Muscle layer of colon (tissue), 2 donors: ENCODE results near the gene GLYR1.

Experiments used
- H3K27ac ChIP-seq: one replicate; pipeline ENCODE4 v1.7.0; 2013; ENCODE audit warnings: low read depth, mild to moderate bottlenecking, low read length, moderate library complexity
- H3K27me3 ChIP-seq, 2 donors: one replicate each; pipeline ENCODE4 v1.7.0; 2013; ENCODE audit warnings: low read length in 2 of 2, mild to moderate bottlenecking in 2 of 2; ENCODE audit not compliant: insufficient read depth in 2 of 2, control insufficient read depth in 1 of 2
- H3K36me3 ChIP-seq: one replicate; pipeline ENCODE4 v1.7.0; 2013; ENCODE audit warnings: mild to moderate bottlenecking, low read length; ENCODE audit not compliant: insufficient read depth
- H3K4me1 ChIP-seq: one replicate; pipeline ENCODE4 v1.7.0; 2013; ENCODE audit warnings: mild to moderate bottlenecking, low read length; ENCODE audit not compliant: insufficient read depth
- H3K4me3 ChIP-seq, 2 donors: one replicate each; pipeline ENCODE4 v1.7.0; 2013; ENCODE audit warnings: low read length in 2 of 2, low read depth in 1 of 2, mild to moderate bottlenecking in 1 of 2, moderate library complexity in 1 of 2
- H3K9ac ChIP-seq: one replicate; pipeline ENCODE4 v1.7.0; 2013; ENCODE audit warnings: low read length
- H3K9me3 ChIP-seq: one replicate; pipeline ENCODE4 v1.7.0; 2013; ENCODE audit warnings: mild to moderate bottlenecking, low read length
- donor health status: abdominal sarcoma.
- donor health status: Adenocarcinoma of cecum.

The GLYR1 gene

DNA sequence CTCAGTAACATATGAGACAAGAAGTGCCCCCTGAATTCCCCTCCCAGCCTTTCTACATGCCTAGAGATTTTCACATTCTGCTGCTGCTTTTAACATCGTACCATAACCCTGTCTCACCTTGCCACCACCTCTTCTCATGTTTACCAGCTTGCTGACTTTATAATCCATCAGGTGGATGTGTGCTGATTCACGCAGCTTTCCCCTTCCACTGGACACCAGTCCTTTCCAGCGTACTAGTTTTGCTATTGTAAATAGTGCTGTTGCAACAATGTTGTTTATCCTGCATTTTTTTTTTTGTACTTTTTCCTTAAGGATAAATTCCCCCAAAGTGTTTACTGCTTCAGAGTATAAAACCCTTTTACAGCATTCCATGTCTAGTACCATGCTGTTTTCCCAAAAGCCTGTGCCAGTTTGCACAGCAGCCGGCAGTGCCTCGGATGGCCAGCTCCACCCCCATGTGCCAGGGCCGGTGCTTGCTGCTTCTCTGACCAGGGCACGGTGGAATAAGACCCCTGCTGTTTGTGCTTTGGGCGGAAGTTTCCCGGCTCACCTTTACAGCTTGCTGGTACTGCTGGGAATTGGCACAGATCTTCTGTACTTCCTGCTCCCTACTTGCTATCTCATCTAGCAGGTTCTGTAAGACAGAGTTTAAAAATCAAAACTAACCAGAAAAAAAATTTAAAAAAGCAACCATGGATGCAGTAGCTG lies 41.5 kb upstream of the GLYR1 start:
- no peaks in the 10 kb centered on the region for H3K4me1 ChIP-seq
- no peak overlapping the region for H3K27ac ChIP-seq
- no peak overlapping the region for H3K4me3 ChIP-seq
- H3K9ac ChIP-seq = no peak overlapping the region
- peaks cover 77% of the 10 kb centered on the region for H3K36me3 ChIP-seq
- H3K9me3 ChIP-seq = no peaks in the 10 kb centered on the region
- H3K27me3 ChIP-seq = no peaks in the 10 kb centered on the region

DNA sequence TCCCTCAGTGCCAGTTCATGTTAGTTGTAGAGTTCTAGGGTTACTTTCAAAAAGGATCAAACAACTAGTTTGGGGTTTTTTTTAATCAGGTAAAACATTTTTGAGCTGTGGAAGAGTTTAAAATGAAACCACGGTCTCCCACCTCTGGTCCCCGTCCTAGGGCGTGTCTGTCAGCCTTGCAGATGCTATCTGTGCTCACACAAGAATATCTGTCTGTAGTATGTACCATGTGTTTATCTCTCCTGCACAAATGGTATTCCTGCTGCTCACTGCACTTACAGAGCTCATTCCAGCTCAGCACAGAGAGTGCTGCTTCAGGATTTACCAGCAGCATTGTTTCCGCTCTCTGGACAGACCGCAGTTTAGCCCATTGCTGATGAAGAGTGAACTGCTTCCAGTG lies 39.1 kb upstream of the GLYR1 start:
- Histone ChIP-seq H3K4me3 (no peak overlapping the region), H3K9ac (no peak overlapping the region), H3K36me3 (peaks cover 87% of the 10 kb centered on the region), H3K9me3 (no peaks in the 10 kb centered on the region), H3K27me3 (no peaks in the 10 kb centered on the region), H3K27ac (no peak overlapping the region), H3K4me1 (peaks cover 9% of the 10 kb centered on the region)

DNA sequence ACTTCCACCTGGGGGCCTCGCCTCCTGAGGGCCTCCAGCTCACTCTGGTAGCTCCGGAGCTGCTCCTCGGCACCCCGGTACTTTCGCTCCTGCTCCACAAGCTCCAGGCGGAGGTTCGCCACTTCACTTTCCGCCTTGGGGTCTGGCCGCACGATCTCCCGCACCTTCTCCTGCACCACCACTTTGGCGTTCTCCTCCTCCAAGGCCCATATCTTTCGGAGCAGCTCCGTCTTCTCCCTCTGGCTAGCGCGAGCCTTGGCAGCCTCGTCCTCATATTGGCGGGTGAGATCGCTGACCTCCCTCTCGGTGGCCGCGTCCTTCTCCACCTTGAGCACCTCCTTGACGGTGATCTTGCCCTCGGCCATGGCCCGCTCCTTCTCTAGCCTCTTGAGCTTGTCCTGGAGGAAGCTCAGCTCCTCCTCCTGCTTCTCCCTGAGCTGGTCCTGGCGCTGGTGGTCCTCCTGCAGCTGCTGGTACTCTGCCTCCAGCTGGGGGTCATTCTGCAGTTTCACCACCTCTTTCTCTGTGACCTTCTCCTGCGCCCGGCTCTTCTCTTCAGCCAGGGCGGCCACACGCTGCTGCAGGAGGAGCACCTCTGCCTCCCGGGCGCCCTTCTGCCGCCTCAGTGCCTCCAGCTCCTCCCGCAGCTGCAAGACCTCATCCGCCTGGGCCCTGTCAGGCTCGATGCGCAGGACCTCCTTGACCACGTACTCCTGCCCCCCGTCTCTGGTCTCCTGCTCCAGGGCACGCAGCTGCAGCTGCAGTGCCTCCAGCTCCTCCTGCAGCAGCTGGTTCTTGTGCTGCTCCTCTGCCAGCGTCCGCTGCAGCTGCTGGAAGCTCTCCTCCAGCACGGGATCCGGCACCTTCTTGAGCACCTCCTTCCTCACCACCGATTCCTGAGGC lies 38.1 kb upstream of the GLYR1 start:
- H3K36me3 ChIP-seq = peaks cover 87% of the 10 kb centered on the region

DNA sequence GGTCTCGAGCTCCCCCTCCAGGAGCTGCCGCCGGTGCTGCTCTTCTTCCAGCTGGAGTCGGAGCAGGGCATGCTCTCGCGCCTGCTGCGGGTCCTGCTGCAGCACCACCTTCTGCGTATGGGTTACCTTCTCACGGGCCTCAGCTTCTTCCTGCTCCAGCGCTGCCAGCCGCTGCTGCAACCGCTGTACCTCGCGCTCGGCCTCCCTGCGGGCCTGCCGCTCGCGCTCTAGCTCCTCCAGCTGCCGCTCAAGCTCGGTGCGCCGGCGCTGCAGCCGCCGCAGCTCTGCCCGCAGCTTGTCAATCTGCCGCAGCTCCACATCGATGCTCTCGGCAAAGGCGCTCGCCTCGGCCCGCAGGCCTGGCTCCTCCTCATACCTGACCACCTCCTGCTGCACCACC lies 37.1 kb upstream of the GLYR1 start:
- Histone ChIP-seq H3K9ac (no peak overlapping the region), H3K27me3 (no peaks in the 10 kb centered on the region), H3K4me1 (peaks cover 9% of the 10 kb centered on the region), H3K36me3 (peaks cover 91% of the 10 kb centered on the region), H3K27ac (no peak overlapping the region), H3K9me3 (no peaks in the 10 kb centered on the region), H3K4me3 (no peak overlapping the region)

More for the DNA sequence above, 38.1 kb upstream of the GLYR1 start:
- Histone ChIP-seq H3K27ac (no peak overlapping the region), H3K4me3 (no peak overlapping the region), H3K9ac (no peak overlapping the region), H3K9me3 (no peaks in the 10 kb centered on the region), H3K27me3 (no peaks in the 10 kb centered on the region), H3K4me1 (peaks cover 9% of the 10 kb centered on the region)

DNA sequence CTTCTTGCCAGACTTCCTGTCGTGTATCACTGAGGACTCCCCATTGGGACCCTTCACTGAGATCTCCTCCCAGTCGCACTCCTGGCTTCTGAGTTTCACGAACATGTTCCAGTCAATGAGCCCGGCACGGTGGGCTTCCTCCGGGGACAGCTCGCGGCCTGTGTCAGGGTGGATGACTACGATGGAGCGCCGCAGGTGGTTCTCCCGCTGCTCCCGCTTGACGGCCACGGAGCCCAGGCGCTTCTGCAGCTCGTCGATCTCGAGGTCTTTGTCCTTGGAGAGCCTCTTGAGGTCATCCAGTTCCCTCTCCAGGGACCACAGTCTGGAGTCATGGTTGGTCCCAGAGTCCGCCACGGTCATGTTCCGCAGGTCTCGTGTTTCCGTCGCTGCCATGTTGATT lies 36.4 kb upstream of the GLYR1 start:
- no peak overlapping the region for H3K27ac ChIP-seq
- peaks cover 9% of the 10 kb centered on the region for H3K4me1 ChIP-seq
- peaks cover 94% of the 10 kb centered on the region for H3K36me3 ChIP-seq
- H3K27me3 ChIP-seq = no peaks in the 10 kb centered on the region
- H3K9ac ChIP-seq = no peak overlapping the region
- H3K9me3 ChIP-seq = no peaks in the 10 kb centered on the region
- H3K4me3 ChIP-seq = no peak overlapping the region

DNA sequence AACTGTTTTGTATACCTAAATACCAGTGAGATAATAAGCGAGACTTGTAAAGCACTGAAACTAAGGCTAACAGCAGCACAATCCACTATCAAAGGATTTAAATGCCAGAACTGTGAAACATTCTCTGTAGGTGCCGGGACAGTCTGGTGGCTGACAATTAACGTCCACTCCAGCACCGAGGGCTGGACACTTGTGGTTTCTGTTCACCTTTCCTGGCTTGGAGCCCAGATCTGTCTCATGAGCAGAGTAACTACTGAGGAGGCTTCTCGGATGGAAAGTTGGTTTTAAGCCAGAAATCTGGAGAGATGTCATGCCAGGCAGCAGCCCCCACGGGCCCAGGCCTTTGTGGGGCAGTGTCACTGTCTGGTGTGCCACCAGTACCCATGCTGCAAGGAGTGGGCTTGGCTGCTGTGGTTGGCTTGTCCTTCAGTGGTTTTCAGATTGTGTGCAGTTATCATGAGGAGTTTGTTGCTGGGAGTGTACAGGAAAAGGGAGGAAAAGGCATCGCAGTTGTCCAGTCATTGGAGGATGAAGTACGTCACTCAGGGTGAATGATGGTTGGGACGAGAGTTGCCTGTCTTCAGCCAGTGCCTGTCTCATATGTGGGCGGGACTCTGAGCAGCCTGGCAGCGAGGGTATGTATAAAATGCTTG lies 35.7 kb upstream of the GLYR1 start:
- H3K36me3 ChIP-seq = peaks cover 94% of the 10 kb centered on the region
- H3K4me3 ChIP-seq = no peak overlapping the region
- H3K27ac ChIP-seq = no peak overlapping the region
- no peaks in the 10 kb centered on the region for H3K9me3 ChIP-seq
- peaks cover 9% of the 10 kb centered on the region for H3K4me1 ChIP-seq
- H3K9ac ChIP-seq = no peak overlapping the region
- no peaks in the 10 kb centered on the region for H3K27me3 ChIP-seq

DNA sequence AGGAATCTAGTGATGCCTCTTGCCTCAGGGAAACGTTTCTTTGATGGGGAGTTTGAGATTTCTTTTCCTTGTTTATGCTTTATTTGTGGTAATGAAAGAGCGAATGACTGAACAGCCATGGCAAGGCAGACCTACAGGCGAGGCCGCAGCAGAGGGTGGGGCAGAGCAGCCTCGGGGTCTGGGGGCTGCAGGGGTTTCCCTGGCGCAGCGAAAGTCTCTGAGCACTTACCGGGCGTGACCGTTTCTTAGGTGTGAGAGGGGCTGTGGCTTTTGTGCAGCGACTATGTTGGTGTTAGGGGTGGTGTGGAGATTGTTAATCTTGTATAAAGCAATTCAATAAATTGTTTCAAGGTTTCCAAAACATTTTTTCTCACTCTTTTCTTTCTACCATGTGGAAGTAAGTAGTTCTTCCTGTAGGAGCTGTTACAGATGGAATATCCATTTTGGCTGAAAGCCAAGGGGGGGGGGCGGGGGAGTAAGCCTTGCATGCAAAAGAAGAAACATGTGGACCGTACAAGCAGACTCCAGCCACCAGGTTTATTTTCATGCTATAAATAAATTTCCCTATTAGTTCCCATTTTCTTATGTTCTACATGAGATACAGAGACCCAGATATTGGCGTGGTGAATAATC lies 35.0 kb upstream of the GLYR1 start:
- H3K9ac ChIP-seq = no peak overlapping the region
- peaks cover 9% of the 10 kb centered on the region for H3K4me1 ChIP-seq
- H3K4me3 ChIP-seq = no peak overlapping the region
- H3K9me3 ChIP-seq = no peaks in the 10 kb centered on the region
- peaks cover 94% of the 10 kb centered on the region for H3K36me3 ChIP-seq
- H3K27me3 ChIP-seq = no peaks in the 10 kb centered on the region
- no peak overlapping the region for H3K27ac ChIP-seq

DNA sequence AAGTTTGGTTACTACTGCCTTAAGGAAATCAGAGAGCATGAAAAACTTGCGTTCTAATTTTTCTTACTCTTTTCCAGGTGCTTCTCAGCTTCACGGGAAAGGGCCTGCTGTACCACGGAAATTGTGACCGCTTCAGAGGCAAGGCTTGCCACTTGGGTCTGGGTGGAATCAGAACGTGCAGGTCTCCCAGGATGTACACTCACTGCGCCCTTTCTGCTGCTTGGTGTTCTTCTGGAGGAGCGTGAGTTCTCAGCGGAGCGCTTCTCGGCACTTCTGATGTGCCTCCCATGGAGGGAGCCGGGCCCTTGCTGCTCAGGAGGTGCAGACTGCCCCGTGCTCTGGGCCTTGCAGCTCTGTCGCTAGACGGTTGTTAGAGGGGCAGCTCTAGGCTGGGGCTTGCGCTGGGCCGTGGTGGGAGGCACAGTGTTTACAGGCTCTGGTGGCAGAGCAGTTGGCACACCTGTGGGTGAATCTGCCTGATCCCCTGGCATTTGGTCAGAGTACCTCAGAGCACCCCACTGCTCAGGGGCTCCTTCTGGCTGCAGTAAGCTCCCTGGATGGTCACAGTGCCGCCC lies 33.0 kb upstream of the GLYR1 start:
- Histone ChIP-seq H3K4me1 (peaks cover 9% of the 10 kb centered on the region), H3K9me3 (no peaks in the 10 kb centered on the region), H3K27me3 (no peaks in the 10 kb centered on the region), H3K27ac (no peak overlapping the region), H3K4me3 (no peak overlapping the region), H3K9ac (no peak overlapping the region), H3K36me3 (peaks cover 89% of the 10 kb centered on the region)

DNA sequence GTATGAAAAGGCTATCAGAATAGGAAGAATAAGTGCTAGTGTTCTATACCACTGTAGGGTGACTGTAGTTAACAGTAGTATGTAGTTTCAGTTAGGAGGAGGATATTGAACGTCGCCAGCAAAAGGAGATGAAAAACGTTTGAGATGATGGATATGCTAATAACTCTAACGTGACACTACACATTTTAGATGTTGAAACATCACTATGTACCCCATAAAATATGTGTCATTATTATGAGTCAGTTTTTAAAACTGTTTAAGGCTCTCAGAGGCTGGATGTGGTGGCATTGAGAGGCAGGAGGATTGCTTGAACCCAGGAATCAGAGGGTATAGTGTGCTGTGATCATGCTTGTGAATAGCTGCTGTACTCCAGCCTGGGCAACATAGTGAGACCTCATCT lies 32.0 kb upstream of the GLYR1 start:
- Histone ChIP-seq H3K36me3 (peaks cover 89% of the 10 kb centered on the region), H3K4me3 (no peak overlapping the region), H3K9ac (no peak overlapping the region), H3K4me1 (peaks cover 9% of the 10 kb centered on the region), H3K27ac (no peak overlapping the region), H3K9me3 (no peaks in the 10 kb centered on the region), H3K27me3 (no peaks in the 10 kb centered on the region)

DNA sequence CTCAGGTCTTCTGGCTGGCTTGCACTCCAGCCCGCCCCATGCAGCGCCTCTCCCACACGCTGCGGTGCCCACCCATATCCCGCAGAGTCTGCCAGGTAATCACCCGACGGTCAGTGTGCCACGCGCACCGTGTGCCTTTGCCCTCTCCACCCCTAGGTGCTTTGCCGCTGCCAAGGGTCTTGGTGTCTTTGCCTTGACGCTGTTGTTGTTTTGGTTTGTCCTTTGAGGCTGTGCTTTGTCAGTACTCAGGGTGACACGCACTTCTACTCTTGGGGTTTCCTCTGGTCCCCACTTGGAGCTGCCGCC lies 30.2 kb upstream of the GLYR1 start:
- Histone ChIP-seq H3K9ac (no peak overlapping the region), H3K4me3 (no peak overlapping the region), H3K27me3 (no peaks in the 10 kb centered on the region), H3K36me3 (peaks cover 93% of the 10 kb centered on the region), H3K4me1 (peaks cover 5% of the 10 kb centered on the region), H3K9me3 (no peaks in the 10 kb centered on the region), H3K27ac (no peak overlapping the region)
